Psoas muscle (tissue), 8 donors: Measurements from ENCODE around the gene RELL1. TPM values are rescaled to one million over a fixed set of nuclear protein-coding genes. Genes with fewer than 3 reads are reported as not detected.

Experiments used
- ATAC-seq, 4 donors: fragments of 200-7000 bp; cut with Tn5 transposase; one replicate each; pipeline ENCODE4 v1.9.1; 2020; ENCODE audit warnings: moderate library complexity in 3 of 4, mild to moderate bottlenecking in 2 of 4
- DNase-seq, 2 donors: peaks; one replicate each; pipeline ENCODE4 v3.0.0-alpha.2; 2020
- H3K27ac ChIP-seq: fragments of 200-600 bp; one replicate; pipeline ENCODE4 v1.8.0; 2022
- H3K27me3 ChIP-seq, 3 donors: fragments of 200-600 bp in 1 of 3; one replicate each; pipeline versions ENCODE4 v1.6.1 to v1.8.0; 2013 to 2022; ENCODE audit warnings: low read length in 2 of 3, mild to moderate bottlenecking in 2 of 3, moderate library complexity in 1 of 3; ENCODE audit not compliant: insufficient read depth in 3 of 3
- H3K36me3 ChIP-seq, 2 donors: fragments of 200-600 bp in 1 of 2; one replicate each; pipeline versions ENCODE4 v1.6.1 to v1.8.0; 2013 to 2022; ENCODE audit warnings: low read depth in 1 of 2, mild to moderate bottlenecking in 1 of 2, moderate library complexity in 1 of 2; ENCODE audit not compliant: insufficient read depth in 1 of 2
- H3K4me1 ChIP-seq: fragments of 200-600 bp; one replicate; pipeline ENCODE4 v1.8.0; 2022
- H3K4me3 ChIP-seq: fragments of 200-600 bp; one replicate; pipeline ENCODE4 v1.8.0; 2022; ENCODE audit warnings: mild to moderate bottlenecking
- H3K9me3 ChIP-seq: fragments of 200-600 bp; one replicate; pipeline ENCODE4 v1.8.0; 2022
- CTCF ChIP-seq: fragments of 200-600 bp; IDR thresholded peaks from one replicate; pipeline ENCODE4 v1.8.0; 2022; ENCODE audit warnings: antibody characterized with exemption
- WGBS, 3 donors: extraction: QIAGEN DNeasy Blood & Tissue Kit; methylation state at CpG; one replicate each; pipeline versions ENCODE4 v1.1.6 to v1.1.7; 2013; 5-methylcytosine and 5-hydroxymethylcytosine counted together
- intact Hi-C, 2 donors: fragments of 100-400 bp; cut with DNase I; formaldehyde crosslinking; loops; one replicate each; pipeline versions ENCODE4 v1.11.0 to v1.14.2; 2022
- polyA plus RNA-seq, 3 donors: library from polyadenylated mRNA; stranded (reverse); fragments of 200-250 nt; gene quantifications; one replicate each; pipeline ENCODE4 v1.2.3, GENCODE V29; 2013
- total RNA-seq, 4 donors: library from RNA; stranded (reverse); fragmentation: NEBNext Ultra II Directional in 2 of 4; extraction: Animal tissue kit (Norgen Biotek cat#: 25700) in 2 of 4; gene quantifications; one replicate each; pipeline versions ENCODE4 v1.2.1 to v1.2.4, GENCODE V29; 2021 to 2023
- donor health status: healthy with polysubstance abuse.
- donor health status: DM: no; HTN: no; CAD: no; lungs with moderate emphysema.
- donor health status: Bipolar disorder and iron deficiency.
- donor health status: healthy.
- donor health status: DM: yes; HTN: yes; CAD: no.
- donor health status: DM: no; HTN: no; CAD: no.
- donor health status: DM: no; HTN: no; CAD: no.
- donor health status: DM: yes; HTN: yes; CAD: no.

RELL1 gene
- total and polyA plus RNA-seq, 7 donors = 2.3 to 35.7 (median 21.0) TPM

DNA sequence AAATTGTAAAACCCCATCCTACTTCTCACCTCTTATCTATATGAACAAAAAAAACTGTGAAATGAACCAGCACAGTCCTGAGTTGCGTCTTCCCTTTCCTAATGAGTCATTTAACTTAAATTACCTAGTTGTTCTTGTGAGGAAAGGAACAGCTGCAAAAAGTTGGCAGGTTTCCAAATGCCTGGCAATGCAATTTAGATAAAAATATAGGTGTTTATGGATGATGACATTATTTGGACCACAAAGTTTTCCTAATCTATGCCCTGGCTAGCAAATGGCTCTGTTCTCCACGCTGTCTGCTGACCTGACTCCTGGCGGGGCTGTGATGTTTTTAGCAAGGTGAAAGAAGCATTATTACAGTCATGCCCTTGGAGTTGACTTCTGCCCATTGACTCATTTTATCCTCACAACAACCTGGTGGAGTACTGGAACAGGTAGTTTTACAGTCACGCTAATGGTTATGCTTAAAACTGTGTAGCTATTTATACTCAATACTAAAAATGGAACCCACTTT lies 29.8 kb upstream of the RELL1 start:
- Histone ChIP-seq H3K4me3 (no peak overlapping the region), H3K9me3 (no peaks in the 10 kb centered on the region), H3K36me3 (no peaks in the 10 kb centered on the region), H3K27me3 (no peaks in the 10 kb centered on the region), H3K4me1 (peaks cover 14% of the 10 kb centered on the region), H3K27ac (peak overlapping the region; percentile 58)
- WGBS, 3 donors = 16 to 37% (median 20%) methylated on average over 4 of the region's 4 CpGs
- peak; percentile 14 for TF ChIP-seq CTCF
- ATAC-seq (peak; percentile 93 to 99 (median 96)), DNase-seq (peak in 1 of 2 donors; percentile 77)
- intact Hi-C loops = no loop called here

GRCh38 chr4:37710491-37710890 lies 24.3 kb upstream of the RELL1 start:
- 32 to 52% (median 33%) methylated on average over 1 of the region's 1 CpG for WGBS, 3 donors
- intact Hi-C loops = no loop called here
- no peak overlapping the region for H3K4me3 ChIP-seq
- peaks cover 1% of the 10 kb centered on the region for H3K4me1 ChIP-seq
- H3K9me3 ChIP-seq = no peaks in the 10 kb centered on the region
- ATAC-seq (no peak), DNase-seq (no peak)
- H3K27me3 ChIP-seq = no peaks in the 10 kb centered on the region
- no peaks in the 10 kb centered on the region for H3K36me3 ChIP-seq
- TF ChIP-seq CTCF = no peak
- no peak overlapping the region for H3K27ac ChIP-seq

DNA sequence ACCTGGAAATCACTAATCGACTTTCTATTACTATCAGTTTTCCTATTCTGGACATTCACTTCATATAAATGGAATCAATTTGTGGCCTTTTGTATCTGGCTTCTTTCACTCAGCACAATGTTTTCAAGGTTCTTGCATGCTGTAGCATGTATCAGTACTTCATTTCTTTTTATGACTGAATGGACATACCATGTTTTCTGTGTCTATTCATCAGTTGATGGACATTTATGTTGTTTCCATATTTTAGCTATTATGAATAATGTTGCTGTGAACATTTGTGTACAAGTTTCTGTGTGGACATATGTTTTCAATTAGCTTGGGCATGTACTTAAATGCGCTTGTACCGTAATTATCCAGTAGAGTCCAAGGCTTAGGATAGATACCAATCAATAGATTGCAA lies 19.9 kb upstream of the RELL1 start:
- intact Hi-C loops = no loop called here
- 92 to 95% (median 94%) methylated on average over 3 of the region's 3 CpGs for WGBS, 3 donors
- no peaks in the 10 kb centered on the region for H3K4me1 ChIP-seq
- no peaks in the 10 kb centered on the region for H3K27me3 ChIP-seq
- H3K9me3 ChIP-seq = no peaks in the 10 kb centered on the region
- no peak for DNase-seq
- ATAC-seq = no peak
- no peak overlapping the region for H3K4me3 ChIP-seq
- H3K36me3 ChIP-seq = no peaks in the 10 kb centered on the region
- H3K27ac ChIP-seq = no peak overlapping the region
- TF ChIP-seq CTCF = no peak

DNA sequence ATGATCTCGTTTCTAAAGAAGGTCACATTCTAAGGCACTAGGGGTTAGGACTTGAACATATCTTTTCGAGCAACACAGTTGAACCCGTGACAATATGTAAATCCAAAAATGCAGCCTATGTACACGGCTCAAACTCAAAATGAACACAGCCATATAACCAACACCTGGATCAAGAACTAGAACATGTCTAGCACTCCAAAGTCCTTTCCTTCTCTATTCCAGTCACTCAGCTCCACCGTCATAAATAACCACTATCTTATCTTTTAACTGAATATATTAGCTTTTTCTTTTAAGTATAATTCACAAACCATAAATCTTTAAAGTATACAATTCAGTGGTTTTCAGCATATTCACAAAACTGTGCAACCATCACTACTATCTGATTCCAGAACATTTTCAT lies 19.4 kb upstream of the RELL1 start:
- no peak for TF ChIP-seq CTCF
- DNase-seq (no peak), ATAC-seq (no peak)
- Histone ChIP-seq H3K27me3 (no peaks in the 10 kb centered on the region), H3K4me1 (no peaks in the 10 kb centered on the region), H3K4me3 (no peak overlapping the region), H3K27ac (no peak overlapping the region), H3K9me3 (no peaks in the 10 kb centered on the region), H3K36me3 (no peaks in the 10 kb centered on the region)
- WGBS, 3 donors = 86 to 90% (median 88%) methylated on average over 5 of the region's 5 CpGs
- intact Hi-C loops = no loop called here

GRCh38 chr4:37699868-37700481 lies 13.8 kb upstream of the RELL1 start:
- H3K4me3 ChIP-seq = no peak overlapping the region
- intact Hi-C loops = no loop called here
- no peak overlapping the region for H3K27ac ChIP-seq
- DNase-seq (no peak), ATAC-seq (no peak)
- no peak for TF ChIP-seq CTCF
- H3K36me3 ChIP-seq = no peaks in the 10 kb centered on the region
- H3K27me3 ChIP-seq = no peaks in the 10 kb centered on the region
- H3K4me1 ChIP-seq = no peaks in the 10 kb centered on the region
- no peaks in the 10 kb centered on the region for H3K9me3 ChIP-seq
- WGBS, 3 donors = 83 to 88% (median 88%) methylated on average over 5 of the region's 5 CpGs
